Prostate gland (tissue), 2 donors: ENCODE measurements around the gene TJP2. TPM values are rescaled to one million over a fixed set of nuclear protein-coding genes. Genes with fewer than 3 reads are reported as not detected.

Source experiments
- DNase-seq: peaks from one replicate; pipeline ENCODE4 v3.0.0-alpha.2; 2019; ENCODE audit warnings: low spot score
- H3K27ac ChIP-seq, 2 donors: fragments of 200-600 bp; sonication (generic); 2 replicates each; pipeline ENCODE4 v1.5.1; 2017 to 2019
- H3K27me3 ChIP-seq: fragments of 200-600 bp; sonication (generic); replicated peaks from 2 replicates; pipeline ENCODE4 v1.5.1; 2019; ENCODE audit not compliant: insufficient read depth
- H3K36me3 ChIP-seq, 2 donors: fragments of 200-600 bp; sonication (generic); 1 replicate in 1 of 2; 2 replicates in 1 of 2; pipeline versions ENCODE4 v1.5.1 to v1.8.1; 2017 to 2019
- H3K4me1 ChIP-seq: fragments of 200-600 bp; sonication (generic); replicated peaks from 2 replicates; pipeline ENCODE4 v1.5.1; 2019
- H3K4me3 ChIP-seq, 2 donors: fragments of 200-600 bp; sonication (generic); 2 replicates each; pipeline ENCODE4 v1.5.1; 2017 to 2019
- H3K9me3 ChIP-seq: fragments of 200-600 bp; sonication (generic); 2 replicates; pipeline ENCODE4 v1.5.1; 2017
- POLR2A ChIP-seq: fragments of 450-650 bp; IDR thresholded peaks from one replicate; pipeline ENCODE4 v1.6.1; 2016; ENCODE audit warnings: antibody characterized with exemption, mild to moderate bottlenecking
- POLR2AphosphoS5 ChIP-seq: sonication (generic); formaldehyde crosslinking; IDR thresholded peaks from one replicate; pipeline ENCODE4 v1.6.1; 2017; ENCODE audit warnings: antibody characterized with exemption
- WGBS: methylation state at CpG from one replicate; pipeline ENCODE4 v1.1.5; 2018; 5-methylcytosine and 5-hydroxymethylcytosine counted together
- intact Hi-C: fragments of 100-400 bp; cut with DNase I; formaldehyde crosslinking; loops from one replicate; pipeline ENCODE4 v1.14.2; 2022
- total RNA-seq, 2 donors: library from RNA; depleted of rRNA; stranded (reverse); fragments of >200 nt; gene quantifications; one replicate each; pipeline ENCODE4 v1.1.0, GENCODE V29; 2016
- TF ChIP-seq, protein P1 (sequence below), 4 experiments: fragments of 200-600 bp in 2 of 4; fragments of 450-650 bp in 2 of 4; sonication (generic) in 2 of 4; IDR thresholded peaks; 1 replicate in 3 of 4; 2 replicates in 1 of 4; pipeline ENCODE4 v1.5.1; 2016 to 2019; ENCODE audit warnings: antibody characterized with exemption in 4 of 4, mild to moderate bottlenecking in 2 of 4, moderate library complexity in 2 of 4

The TJP2 gene
- total RNA-seq, 2 donors from 2014 or later: 117 to 166 TPM

DNA sequence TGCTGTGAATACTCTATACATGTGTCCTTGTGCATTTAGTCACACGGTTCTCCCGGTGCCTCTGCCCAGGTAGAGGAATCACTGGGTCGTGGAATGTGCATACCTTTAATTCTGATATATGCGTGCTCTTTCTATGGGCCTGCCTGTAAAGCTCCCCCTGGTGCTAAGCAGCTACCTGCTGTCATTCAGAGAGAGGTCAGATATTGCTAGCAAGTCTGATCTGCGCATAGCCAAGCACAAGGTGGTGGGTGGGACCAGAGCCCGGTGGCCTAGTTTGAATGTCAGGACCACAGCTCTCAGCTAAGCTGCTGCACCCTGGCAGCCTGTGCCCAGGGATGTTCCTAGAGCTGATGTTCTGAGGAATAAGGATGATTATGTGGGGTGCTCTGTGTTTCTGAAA is 33.4 kb downstream of the TJP2 start:
- no peak for TF ChIP-seq POLR2A
- TF ChIP-seq POLR2AphosphoS5: no peak
- TF ChIP-seq, protein P1, sequence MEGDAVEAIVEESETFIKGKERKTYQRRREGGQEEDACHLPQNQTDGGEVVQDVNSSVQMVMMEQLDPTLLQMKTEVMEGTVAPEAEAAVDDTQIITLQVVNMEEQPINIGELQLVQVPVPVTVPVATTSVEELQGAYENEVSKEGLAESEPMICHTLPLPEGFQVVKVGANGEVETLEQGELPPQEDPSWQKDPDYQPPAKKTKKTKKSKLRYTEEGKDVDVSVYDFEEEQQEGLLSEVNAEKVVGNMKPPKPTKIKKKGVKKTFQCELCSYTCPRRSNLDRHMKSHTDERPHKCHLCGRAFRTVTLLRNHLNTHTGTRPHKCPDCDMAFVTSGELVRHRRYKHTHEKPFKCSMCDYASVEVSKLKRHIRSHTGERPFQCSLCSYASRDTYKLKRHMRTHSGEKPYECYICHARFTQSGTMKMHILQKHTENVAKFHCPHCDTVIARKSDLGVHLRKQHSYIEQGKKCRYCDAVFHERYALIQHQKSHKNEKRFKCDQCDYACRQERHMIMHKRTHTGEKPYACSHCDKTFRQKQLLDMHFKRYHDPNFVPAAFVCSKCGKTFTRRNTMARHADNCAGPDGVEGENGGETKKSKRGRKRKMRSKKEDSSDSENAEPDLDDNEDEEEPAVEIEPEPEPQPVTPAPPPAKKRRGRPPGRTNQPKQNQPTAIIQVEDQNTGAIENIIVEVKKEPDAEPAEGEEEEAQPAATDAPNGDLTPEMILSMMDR (IDR thresholded peaks at IDR 0.05): no peak
- no peak overlapping the region for H3K27ac ChIP-seq

DNA sequence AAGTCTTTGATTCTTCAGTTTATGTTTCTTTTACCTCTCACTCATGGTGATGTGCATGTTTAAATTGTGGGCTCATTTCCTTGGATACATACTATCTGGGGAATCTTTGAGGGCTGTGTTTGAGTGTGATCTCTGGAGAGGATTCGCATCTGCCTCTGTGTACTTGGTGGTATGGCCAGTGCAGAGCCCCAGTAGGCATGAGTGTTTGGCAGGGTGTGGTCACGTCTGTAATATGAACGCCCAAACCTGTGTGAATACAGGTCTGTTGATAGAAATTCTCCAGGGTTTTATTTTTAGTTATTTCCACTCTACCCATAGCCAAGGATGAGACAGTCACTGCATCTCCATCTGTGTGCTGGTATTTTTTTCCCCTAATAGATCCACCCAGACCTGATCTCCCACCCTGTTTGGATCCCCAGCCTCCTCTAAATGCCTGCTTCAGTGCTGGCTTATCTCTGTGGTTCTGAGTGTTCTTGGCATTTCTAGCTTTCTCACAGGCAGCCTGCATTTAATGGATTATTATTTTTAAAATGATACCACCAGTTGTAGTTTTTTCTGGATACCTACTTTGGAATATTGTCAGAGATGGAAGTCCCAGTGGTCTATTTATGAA is 37.5 kb downstream of the TJP2 start:
- Histone ChIP-seq H3K9me3 (no peaks in the 10 kb centered on the region), H3K27me3 (no peaks in the 10 kb centered on the region), H3K4me3 (no peak overlapping the region), H3K36me3 (no peaks in the 10 kb centered on the region), H3K27ac (no peak overlapping the region), H3K4me1 (no peaks in the 10 kb centered on the region)
- TF ChIP-seq POLR2AphosphoS5 (no peak), POLR2A (no peak)
- TF ChIP-seq, protein P1 (IDR thresholded peaks at IDR 0.05): no peak
- DNase-seq: no peak
- intact Hi-C loops: no loop called here
- WGBS: 94% methylated on average over 3 of the region's 3 CpGs

More for the DNA sequence above, 33.4 kb downstream of the TJP2 start:
- no peak overlapping the region for H3K4me3 ChIP-seq
- no peaks in the 10 kb centered on the region for H3K27me3 ChIP-seq
- intact Hi-C loops: no loop called here
- no peaks in the 10 kb centered on the region for H3K9me3 ChIP-seq
- WGBS: 57% methylated on average over 6 of the region's 6 CpGs
- no peaks in the 10 kb centered on the region for H3K36me3 ChIP-seq
- DNase-seq: no peak
- H3K4me1 ChIP-seq: no peaks in the 10 kb centered on the region

DNA sequence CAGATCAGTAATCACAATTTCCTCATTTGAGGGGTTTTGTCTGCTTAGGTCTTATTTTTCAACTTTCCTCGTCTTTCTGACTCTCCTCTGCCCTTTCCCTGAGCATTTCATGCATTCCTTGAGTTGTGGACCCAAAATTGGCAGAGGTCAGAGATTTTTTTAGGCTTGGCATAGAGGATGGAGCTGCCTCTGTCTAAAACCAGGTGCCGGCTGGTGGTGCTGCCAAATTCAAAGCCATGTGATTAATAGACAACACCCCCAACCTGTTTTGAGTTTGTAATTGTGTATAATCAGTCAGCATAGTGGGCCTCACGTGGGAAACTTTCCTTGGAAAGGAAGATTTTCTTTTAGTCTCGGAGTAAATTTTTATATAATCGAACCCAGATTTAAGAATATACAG is 39.6 kb downstream of the TJP2 start:
- intact Hi-C loops: no loop called here
- Histone ChIP-seq H3K36me3 (no peaks in the 10 kb centered on the region), H3K27ac (no peak overlapping the region), H3K9me3 (no peaks in the 10 kb centered on the region), H3K27me3 (no peaks in the 10 kb centered on the region), H3K4me3 (no peak overlapping the region), H3K4me1 (no peaks in the 10 kb centered on the region)
- DNase-seq: no peak
- 69% methylated on average over 5 of the region's 5 CpGs for WGBS
- no peak for TF ChIP-seq POLR2A
- TF ChIP-seq, protein P1 (IDR thresholded peaks at IDR 0.05): no peak

DNA sequence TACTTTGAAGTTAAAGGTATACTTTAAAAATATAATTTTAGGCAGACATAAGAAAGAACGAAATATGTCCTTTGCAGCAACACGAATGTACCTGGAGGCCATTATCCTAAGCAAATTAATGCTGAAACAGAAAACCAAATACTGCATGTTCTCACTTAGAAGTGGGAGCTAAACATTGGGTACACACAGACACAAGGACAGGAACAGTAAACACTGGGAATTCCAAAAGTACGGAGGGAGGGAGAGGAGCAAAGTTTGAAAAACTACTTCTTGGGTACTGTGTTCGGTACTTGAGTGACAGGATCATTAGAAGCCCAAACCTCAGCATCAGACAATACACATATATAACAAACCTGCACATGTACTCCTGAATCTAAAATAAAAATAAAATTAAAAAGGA is 40.9 kb downstream of the TJP2 start:
- intact Hi-C loops: no loop called here
- no peaks in the 10 kb centered on the region for H3K4me1 ChIP-seq
- WGBS: 29% methylated on average over 4 of the region's 4 CpGs
- TF ChIP-seq POLR2AphosphoS5: peak; percentile 9
- TF ChIP-seq, protein P1 (IDR thresholded peaks at IDR 0.05): no peak
- TF ChIP-seq POLR2A: no peak
- no peaks in the 10 kb centered on the region for H3K27me3 ChIP-seq
- no peaks in the 10 kb centered on the region for H3K9me3 ChIP-seq
- no peak for DNase-seq
- no peak overlapping the region for H3K4me3 ChIP-seq
- H3K27ac ChIP-seq: no peak overlapping the region
- no peaks in the 10 kb centered on the region for H3K36me3 ChIP-seq

DNA sequence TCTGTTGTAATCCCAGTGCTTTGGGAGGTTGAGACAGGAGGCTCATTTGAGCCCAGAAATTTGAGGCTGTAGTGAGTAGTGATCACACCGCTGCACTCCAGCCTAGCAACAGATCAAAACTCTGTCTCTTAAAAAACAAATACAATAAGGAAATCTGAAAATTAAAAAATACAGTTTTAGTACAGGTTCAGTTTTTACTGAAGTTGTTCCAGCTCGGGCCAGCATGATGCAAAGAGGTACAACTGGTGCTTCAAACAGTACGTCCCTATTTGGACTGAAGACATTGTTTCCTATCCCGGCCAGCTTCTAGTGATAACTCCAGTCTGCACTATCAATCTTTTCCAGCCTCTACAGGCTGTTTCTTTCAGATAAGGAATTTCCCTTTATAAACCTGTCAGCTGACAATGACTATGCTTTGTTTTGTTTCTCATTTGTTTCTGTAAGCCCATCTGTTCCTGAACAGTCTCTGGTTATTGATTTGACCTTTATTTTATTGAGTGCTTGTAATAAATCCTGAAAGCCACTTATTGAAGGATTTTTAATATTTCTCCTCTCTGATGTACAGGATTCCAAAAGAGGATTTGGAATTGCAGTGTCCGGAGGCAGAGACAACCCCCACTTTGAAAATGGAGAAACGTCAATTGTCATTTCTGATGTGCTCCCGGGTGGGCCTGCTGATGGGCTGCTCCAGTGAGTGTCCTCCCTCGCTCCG is 41.9 kb downstream of the TJP2 start:
- H3K36me3 ChIP-seq: no peaks in the 10 kb centered on the region
- H3K27me3 ChIP-seq: no peaks in the 10 kb centered on the region
- no peaks in the 10 kb centered on the region for H3K9me3 ChIP-seq
- TF ChIP-seq POLR2A (no peak), POLR2AphosphoS5 (no peak)
- TF ChIP-seq, protein P1 (IDR thresholded peaks at IDR 0.05): no peak
- DNase-seq: no peak
- no peaks in the 10 kb centered on the region for H3K4me1 ChIP-seq
- H3K4me3 ChIP-seq: no peak overlapping the region
- no peak overlapping the region for H3K27ac ChIP-seq
- WGBS: 60% methylated on average over 9 of the region's 9 CpGs
- intact Hi-C loops: no loop called here
